NCI-H748 (cell line): ENCODE results near the gene TCAIM.
"Not testable (repeated sequence)": the region's sequence is repeated elsewhere in the genome, so short reads cannot be mapped to it uniquely, and the experiment has no call there.

ENCODE experiments used
- DNase-seq: peaks from one replicate; lab custom pipeline; 2025; ENCODE audit not compliant: unreplicated experiment; lab: John Stamatoyannopoulos, UW

The TCAIM gene

GRCh38 chr3:44412365-44412764 lies 73.8 kb downstream of the TCAIM start:
- no peak for DNase-seq

- DNase-seq: no peak
Observed at GRCh38 chr3:44414517-44415090, 76.0 kb downstream of the TCAIM start.

GRCh38 chr3:44415421-44415820 lies 76.9 kb downstream of the TCAIM start:
- DNase-seq: no peak

- no peak for DNase-seq
Observed at GRCh38 chr3:44416031-44417030, 77.8 kb downstream of the TCAIM start.

- not testable (repeated sequence) for DNase-seq
Observed at GRCh38 chr3:44418118-44418517, 79.6 kb downstream of the TCAIM start.

- DNase-seq: no peak
Observed at GRCh38 chr3:44418549-44418948, 80.0 kb downstream of the TCAIM start.

GRCh38 chr3:44419116-44419922 lies 80.8 kb downstream of the TCAIM start:
- DNase-seq: no peak

GRCh38 chr3:44419923-44420650 lies 81.5 kb downstream of the TCAIM start:
- DNase-seq: no peak

- no peak for DNase-seq
Observed at GRCh38 chr3:44420676-44421075, 82.1 kb downstream of the TCAIM start.

GRCh38 chr3:44421280-44421679 lies 82.7 kb downstream of the TCAIM start:
- DNase-seq: no peak

- no peak for DNase-seq
Observed at GRCh38 chr3:44424758-44425157, 86.2 kb downstream of the TCAIM start.

- DNase-seq: no peak
Observed at GRCh38 chr3:44427683-44428082, 89.1 kb downstream of the TCAIM start.

GRCh38 chr3:44428910-44429309 lies 90.3 kb downstream of the TCAIM start:
- DNase-seq: no peak

- DNase-seq: no peak
Observed at GRCh38 chr3:44429459-44429858, 90.9 kb downstream of the TCAIM start.

GRCh38 chr3:44430466-44430865 lies 91.9 kb downstream of the TCAIM start:
- no peak for DNase-seq

GRCh38 chr3:44434834-44435510 lies 96.4 kb downstream of the TCAIM start:
- DNase-seq: no peak

- no peak for DNase-seq
Observed at GRCh38 chr3:44436181-44436580, 97.6 kb downstream of the TCAIM start.

- DNase-seq: no peak
Observed at GRCh38 chr3:44437800-44438199, 99.2 kb downstream of the TCAIM start.

GRCh38 chr3:44439499-44440295 lies 101.1 kb downstream of the TCAIM start:
- DNase-seq: no peak
